CD4-positive, CD25-positive, alpha-beta regulatory T cell (primary cell): ENCODE measurements around the gene POLR1F. TPM values are rescaled to one million over a fixed set of nuclear protein-coding genes. Genes with fewer than 3 reads are reported as not detected.

Source experiments
- ATAC-seq, 2 donors: fragments of 150-1000 bp; cut with Tn5 transposase; one replicate each; pipeline ENCODE4 v1.10.0; 2021; ENCODE audit warnings: low read depth in 2 of 2, moderate number of reproducible peaks in 2 of 2, moderate library complexity in 1 of 2
- DNase-seq, 3 donors: peaks; one replicate each; pipeline versions ENCODE4 v3.0.0 to v3.0.0-alpha.2; 2012 to 2022; ENCODE audit warnings: mixed read lengths in 1 of 3
- H3K27ac ChIP-seq: one replicate; pipeline ENCODE4 v1.7.0; 2013; ENCODE audit warnings: mild to moderate bottlenecking, low read length; ENCODE audit not compliant: insufficient read depth, poor library complexity, severe bottlenecking
- H3K27me3 ChIP-seq: one replicate; pipeline ENCODE4 v1.7.0; 2013; ENCODE audit warnings: low read length; ENCODE audit not compliant: control insufficient read depth, insufficient read depth
- H3K36me3 ChIP-seq: one replicate; pipeline ENCODE4 v1.7.0; 2013; ENCODE audit warnings: mild to moderate bottlenecking, low read length, moderate library complexity; ENCODE audit not compliant: control insufficient read depth, insufficient read depth
- H3K4me1 ChIP-seq: 2 replicates; pipeline ENCODE4 v1.7.0; 2013; ENCODE audit warnings: mild to moderate bottlenecking, low read length; ENCODE audit not compliant: insufficient read depth, control insufficient read depth, poor library complexity, severe bottlenecking
- H3K4me3 ChIP-seq: one replicate; pipeline ENCODE4 v1.7.0; 2013; ENCODE audit warnings: low read depth, mild to moderate bottlenecking, low read length, moderate library complexity
- H3K9me3 ChIP-seq, 2 experiments: 1 replicate in 1 of 2; 2 replicates in 1 of 2; pipeline ENCODE4 v1.7.0; 2013; ENCODE audit warnings: low read length in 2 of 2, mild to moderate bottlenecking in 1 of 2, moderate library complexity in 1 of 2; ENCODE audit not compliant: control insufficient read depth in 2 of 2
- H3K27ac Mint-ChIP-seq, 3 donors: one replicate each; pipeline ENCODE4 v1.8.0; 2020 to 2022; ENCODE audit warnings: mild to moderate bottlenecking in 3 of 3, mixed read lengths in 3 of 3, moderate library complexity in 2 of 3
- H3K27me3 Mint-ChIP-seq: one replicate; pipeline ENCODE4 v1.8.0; 2022; ENCODE audit warnings: mild to moderate bottlenecking, mixed read lengths
- H3K36me3 Mint-ChIP-seq: one replicate; pipeline ENCODE4 v1.8.0; 2020; ENCODE audit warnings: mixed read lengths
- H3K4me1 Mint-ChIP-seq, 4 donors: one replicate each; pipeline ENCODE4 v1.8.0; 2020 to 2022; ENCODE audit warnings: mixed read lengths in 4 of 4, mild to moderate bottlenecking in 1 of 4
- H3K4me3 Mint-ChIP-seq, 4 donors: one replicate each; pipeline ENCODE4 v1.8.0; 2020 to 2022; ENCODE audit warnings: mild to moderate bottlenecking in 4 of 4, mixed read lengths in 4 of 4, moderate library complexity in 3 of 4
- H3K9me3 Mint-ChIP-seq, 7 donors: one replicate each; pipeline ENCODE4 v1.8.0; 2020 to 2022; ENCODE audit warnings: mixed read lengths in 7 of 7, mild to moderate bottlenecking in 3 of 7, moderate library complexity in 2 of 7
- polyA plus RNA-seq, 4 donors: library from polyadenylated mRNA; unstranded; fragments of 300-500 nt; fragmentation: Illumina TruSeq; gene quantifications; one replicate each; pipeline ENCODE4 v1.2.3, GENCODE V29; 2021
- total RNA-seq: library from RNA; stranded (reverse); gene quantifications from one replicate; pipeline ENCODE4 v1.2.3, GENCODE V29; 2022

Gene POLR1F
- total and polyA plus RNA-seq, 5 donors from 2014 or later = 25.3 to 63.9 (median 30.2) TPM

DNA sequence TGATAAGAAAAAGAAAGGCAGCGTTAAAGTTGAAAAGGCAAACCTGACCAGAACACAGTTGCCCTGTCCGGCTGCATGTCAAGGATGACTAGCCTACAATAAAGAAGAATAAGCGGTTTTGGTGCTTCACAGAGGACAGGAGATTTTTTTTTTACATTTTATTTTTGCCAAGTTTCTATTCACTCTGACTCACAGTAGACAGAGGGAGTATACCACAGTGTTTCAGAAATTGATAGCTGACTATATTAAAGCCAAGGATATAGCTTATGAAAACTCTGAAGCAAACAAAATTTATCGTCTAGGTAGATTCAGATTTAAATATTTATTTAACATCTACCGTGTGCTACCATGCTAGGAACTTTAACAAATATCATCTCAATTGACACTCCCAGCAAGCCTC, 16.9 kb upstream of the POLR1F start:
- H3K4me3 Mint-ChIP-seq = no peak overlapping the region
- no peak overlapping the region for H3K27ac ChIP-seq
- ATAC-seq (no peak), DNase-seq (no peak)
- H3K4me3 ChIP-seq = no peak overlapping the region
- no peaks in the 10 kb centered on the region for H3K9me3 Mint-ChIP-seq
- no peaks in the 10 kb centered on the region for H3K4me1 Mint-ChIP-seq
- no peaks in the 10 kb centered on the region for H3K36me3 Mint-ChIP-seq
- no peaks in the 10 kb centered on the region for H3K9me3 ChIP-seq
- no peak overlapping the region for H3K27ac Mint-ChIP-seq
- no peaks in the 10 kb centered on the region for H3K36me3 ChIP-seq
- H3K27me3 Mint-ChIP-seq = peaks cover 17% of the 10 kb centered on the region
- no peaks in the 10 kb centered on the region for H3K4me1 ChIP-seq
- H3K27me3 ChIP-seq = no peaks in the 10 kb centered on the region

- no peaks in the 10 kb centered on the region for H3K9me3 ChIP-seq
- Mint-ChIP-seq H3K9me3 (no peaks in the 10 kb centered on the region), H3K36me3 (no peaks in the 10 kb centered on the region), H3K4me3 (no peak overlapping the region), H3K27me3 (peaks cover 25% of the 10 kb centered on the region), H3K27ac (no peak overlapping the region), H3K4me1 (peaks cover 0 to 3% (median 0%) of the 10 kb centered on the region in 4 donors)
- no peaks in the 10 kb centered on the region for H3K4me1 ChIP-seq
- ATAC-seq (no peak), DNase-seq (no peak)
- no peak overlapping the region for H3K27ac ChIP-seq
- H3K4me3 ChIP-seq = no peak overlapping the region
- no peaks in the 10 kb centered on the region for H3K36me3 ChIP-seq
- H3K27me3 ChIP-seq = no peaks in the 10 kb centered on the region
Observed at GRCh38 chr7:19715499-19715898, 6.7 kb upstream of the POLR1F start.

GRCh38 chr7:19713676-19714075, 4.8 kb upstream of the POLR1F start:
- H3K9me3 ChIP-seq = no peaks in the 10 kb centered on the region
- Mint-ChIP-seq H3K4me3 (no peak overlapping the region), H3K27me3 (peaks cover 31% of the 10 kb centered on the region), H3K9me3 (no peaks in the 10 kb centered on the region), H3K27ac (no peak overlapping the region), H3K4me1 (peaks cover 6 to 17% (median 10%) of the 10 kb centered on the region in 4 donors), H3K36me3 (no peaks in the 10 kb centered on the region)
- no peak overlapping the region for H3K4me3 ChIP-seq
- H3K4me1 ChIP-seq = no peaks in the 10 kb centered on the region
- no peaks in the 10 kb centered on the region for H3K36me3 ChIP-seq
- ATAC-seq = no peak
- no peak overlapping the region for H3K27ac ChIP-seq
- peak; percentile 18 to 57 (median 53) for DNase-seq
- H3K27me3 ChIP-seq = no peaks in the 10 kb centered on the region

DNA sequence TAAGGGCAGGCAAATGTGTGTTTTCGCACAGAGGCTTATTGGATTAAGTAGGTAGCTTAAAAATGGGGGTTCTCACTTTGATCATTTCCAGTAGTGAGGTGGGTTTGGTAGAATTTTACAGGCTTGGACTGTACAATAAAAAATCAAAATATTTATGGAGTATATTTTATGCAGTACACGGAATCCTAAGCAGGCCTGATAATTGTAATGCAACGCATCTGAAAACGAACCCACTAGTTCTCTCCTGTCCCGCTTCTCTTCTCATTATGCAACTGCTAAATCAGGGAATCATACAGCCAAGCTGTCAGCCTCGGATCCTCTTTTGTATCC, 377 bp upstream of the POLR1F start:
- no peaks in the 10 kb centered on the region for H3K36me3 ChIP-seq
- peaks cover 26% of the 10 kb centered on the region for H3K27me3 Mint-ChIP-seq
- H3K4me1 Mint-ChIP-seq = peaks cover 20 to 55% (median 35%) of the 10 kb centered on the region in 4 donors
- H3K36me3 Mint-ChIP-seq = no peaks in the 10 kb centered on the region
- peak overlapping the region; percentile 80 for H3K27ac ChIP-seq
- peaks cover 21% of the 10 kb centered on the region for H3K4me1 ChIP-seq
- H3K4me3 ChIP-seq = peak overlapping the region; percentile 96
- no peaks in the 10 kb centered on the region for H3K27me3 ChIP-seq
- DNase-seq (no peak), ATAC-seq (no peak)
- H3K4me3 Mint-ChIP-seq = peak overlapping the region; percentile 88 to 98 (median 98)
- H3K9me3 Mint-ChIP-seq = no peaks in the 10 kb centered on the region
- no peaks in the 10 kb centered on the region for H3K9me3 ChIP-seq
- peak overlapping the region; percentile 98 to 99 (median 98) for H3K27ac Mint-ChIP-seq

GRCh38 chr7:19707240-19707639, 1.6 kb downstream of the POLR1F start:
- Mint-ChIP-seq H3K4me1 (peaks cover 27 to 57% (median 41%) of the 10 kb centered on the region in 4 donors), H3K9me3 (no peaks in the 10 kb centered on the region), H3K27ac (peak overlapping the region in 2 of 3 donors; percentile 98 to 99), H3K36me3 (peaks cover 12% of the 10 kb centered on the region), H3K27me3 (peaks cover 13% of the 10 kb centered on the region), H3K4me3 (peak overlapping the region; percentile 88 to 98 (median 98))
- no peaks in the 10 kb centered on the region for H3K27me3 ChIP-seq
- ATAC-seq (no peak), DNase-seq (no peak)
- no peak overlapping the region for H3K27ac ChIP-seq
- no peaks in the 10 kb centered on the region for H3K9me3 ChIP-seq
- H3K36me3 ChIP-seq = peaks cover 9% of the 10 kb centered on the region
- H3K4me3 ChIP-seq = peak overlapping the region; percentile 96
- peaks cover 21% of the 10 kb centered on the region for H3K4me1 ChIP-seq

DNA sequence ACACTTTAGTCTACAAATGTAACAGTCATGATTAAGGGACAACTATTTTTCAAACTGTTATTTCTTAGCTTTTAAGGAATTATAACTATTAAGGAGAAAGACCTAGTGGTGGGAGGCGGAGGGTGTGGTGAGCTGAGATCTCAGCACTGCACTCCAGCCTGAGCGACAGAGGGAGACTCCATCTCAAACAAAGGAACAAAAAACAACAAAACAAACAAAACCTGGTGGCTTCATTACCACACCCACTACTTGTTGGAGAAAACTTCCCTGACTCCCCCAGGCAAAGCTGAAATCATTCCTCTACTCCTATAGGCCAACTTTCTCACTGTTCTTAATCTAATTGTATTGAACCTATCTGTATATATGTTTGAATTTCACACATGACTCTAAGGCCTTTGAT, 3.2 kb downstream of the POLR1F start:
- Mint-ChIP-seq H3K36me3 (peaks cover 17% of the 10 kb centered on the region), H3K27ac (no peak overlapping the region), H3K4me3 (peak overlapping the region in 1 of 4 donors; percentile 88), H3K27me3 (peaks cover 5% of the 10 kb centered on the region), H3K9me3 (peaks cover 0 to 2% (median 0%) of the 10 kb centered on the region in 7 donors), H3K4me1 (peaks cover 32 to 57% (median 45%) of the 10 kb centered on the region in 4 donors)
- DNase-seq (no peak), ATAC-seq (no peak)
- no peak overlapping the region for H3K4me3 ChIP-seq
- H3K27me3 ChIP-seq = no peaks in the 10 kb centered on the region
- H3K9me3 ChIP-seq = no peaks in the 10 kb centered on the region
- H3K27ac ChIP-seq = no peak overlapping the region
- peaks cover 12% of the 10 kb centered on the region for H3K36me3 ChIP-seq
- H3K4me1 ChIP-seq = peaks cover 21% of the 10 kb centered on the region

DNA sequence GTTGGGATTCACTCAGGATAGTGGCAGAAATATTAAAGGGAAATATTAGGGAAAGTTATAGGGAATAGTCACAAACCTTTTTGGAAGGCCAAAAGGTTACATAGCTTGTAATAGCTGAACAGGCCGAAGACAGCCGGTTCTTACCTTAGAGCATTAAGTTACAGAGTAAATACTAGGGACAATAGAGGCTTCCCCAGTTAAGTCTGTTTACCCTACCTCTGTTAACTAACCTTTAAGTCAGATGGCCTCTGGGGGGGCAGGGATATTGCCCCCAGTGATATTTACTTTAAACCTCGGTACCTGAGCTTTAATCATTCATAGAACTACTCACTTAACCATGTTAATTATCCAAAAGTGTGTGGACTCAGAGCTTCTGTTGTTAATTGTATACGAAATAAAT, 7.4 kb downstream of the POLR1F start:
- peaks cover 46% of the 10 kb centered on the region for H3K36me3 Mint-ChIP-seq
- no peak for ATAC-seq
- H3K27ac Mint-ChIP-seq = peak overlapping the region in 2 of 3 donors; percentile 49 to 57

DNA sequence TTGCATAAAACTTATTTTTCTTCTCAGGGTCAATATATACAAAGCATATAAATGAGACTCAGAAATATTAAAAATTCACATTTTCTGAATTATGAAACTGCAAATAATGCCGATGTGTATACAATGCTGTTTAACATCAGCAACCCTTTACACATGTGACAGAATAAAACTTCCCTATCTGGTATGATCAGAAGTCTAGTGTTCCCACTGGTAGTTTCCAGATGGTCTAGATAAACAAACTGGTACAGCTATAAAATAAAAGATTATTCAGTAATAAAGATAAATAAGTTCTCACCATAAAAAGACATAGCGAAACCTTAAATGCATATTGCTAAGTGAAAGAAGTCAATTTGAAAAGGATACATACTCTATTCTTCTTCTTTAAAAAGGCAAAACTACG, 7.9 kb downstream of the POLR1F start:
- Mint-ChIP-seq H3K27ac (peak overlapping the region in 1 of 3 donors; percentile 57), H3K27me3 (no peaks in the 10 kb centered on the region), H3K9me3 (peaks cover 0 to 2% (median 0%) of the 10 kb centered on the region in 7 donors), H3K36me3 (peaks cover 46% of the 10 kb centered on the region), H3K4me1 (peaks cover 17 to 26% (median 20%) of the 10 kb centered on the region in 4 donors), H3K4me3 (no peak overlapping the region)
- Histone ChIP-seq H3K9me3 (no peaks in the 10 kb centered on the region), H3K36me3 (peaks cover 21% of the 10 kb centered on the region), H3K4me1 (no peaks in the 10 kb centered on the region), H3K27me3 (no peaks in the 10 kb centered on the region), H3K4me3 (no peak overlapping the region), H3K27ac (no peak overlapping the region)
- ATAC-seq (no peak), DNase-seq (no peak)

More for the DNA sequence above, 7.4 kb downstream of the POLR1F start:
- Histone ChIP-seq H3K27ac (no peak overlapping the region), H3K4me1 (no peaks in the 10 kb centered on the region), H3K27me3 (no peaks in the 10 kb centered on the region), H3K9me3 (no peaks in the 10 kb centered on the region), H3K36me3 (peaks cover 21% of the 10 kb centered on the region), H3K4me3 (no peak overlapping the region)
- Mint-ChIP-seq H3K9me3 (peaks cover 0 to 2% (median 0%) of the 10 kb centered on the region in 7 donors), H3K4me3 (no peak overlapping the region), H3K4me1 (peaks cover 20 to 26% (median 23%) of the 10 kb centered on the region in 4 donors), H3K27me3 (no peaks in the 10 kb centered on the region)
- DNase-seq = no peak
